DND-41 (cell line): Measurements from ENCODE around the gene SPESP1.

ENCODE experiments used
- ATAC-seq: fragments of 200-7000 bp; cut with Tn5 transposase; 3 replicates; pipeline ENCODE4 v1.9.1; 2021; ENCODE audit warnings: low read depth; ENCODE audit not compliant: insufficient read depth
- DNase-seq: peaks from one replicate; pipeline ENCODE4 v3.0.0-alpha.2; 2020
- H2AFZ ChIP-seq: 2 replicates; pipeline ENCODE4 v1.6.0; 2012; ENCODE audit warnings: low read depth, low read length
- H3K27ac ChIP-seq: 2 replicates; pipeline ENCODE4 v1.5.1; 2012; ENCODE audit warnings: low read length, inconsistent platforms
- H3K27me3 ChIP-seq: fragments of 200-600 bp; sonication (generic); 2 replicates; pipeline ENCODE4 v1.6.0; 2012; ENCODE audit warnings: low read length, mild to moderate bottlenecking, inconsistent platforms; ENCODE audit not compliant: insufficient read depth, poor library complexity
- H3K36me3 ChIP-seq: 2 replicates; pipeline ENCODE4 v1.5.1; 2012; ENCODE audit warnings: low read length, inconsistent platforms; ENCODE audit not compliant: insufficient read depth
- H3K4me1 ChIP-seq: 2 replicates; pipeline ENCODE4 v1.5.1; 2012; ENCODE audit warnings: mild to moderate bottlenecking, low read length; ENCODE audit not compliant: insufficient read depth
- H3K4me2 ChIP-seq: 2 replicates; pipeline ENCODE4 v1.6.0; 2012; ENCODE audit warnings: mild to moderate bottlenecking, moderate library complexity, low read length, inconsistent platforms; ENCODE audit not compliant: insufficient read depth
- H3K4me3 ChIP-seq, 2 experiments: fragments of 200-600 bp in 1 of 2; shearing (Covaris generic) in 1 of 2; 2 replicates each; pipeline ENCODE4 v1.5.1; 2012 to 2016; ENCODE audit warnings: inconsistent platforms in 2 of 2, low read length in 2 of 2, mild to moderate bottlenecking in 2 of 2, low read depth in 1 of 2, moderate library complexity in 1 of 2
- H3K79me2 ChIP-seq: 2 replicates; pipeline ENCODE4 v1.6.0; 2012; ENCODE audit warnings: low read length, inconsistent platforms; ENCODE audit not compliant: insufficient read depth
- H3K9ac ChIP-seq: 2 replicates; pipeline ENCODE4 v1.6.0; 2012; ENCODE audit warnings: low read depth, mild to moderate bottlenecking, inconsistent platforms, low read length, moderate library complexity
- H3K9me3 ChIP-seq: 2 replicates; pipeline ENCODE4 v1.5.1; 2012; ENCODE audit warnings: low read length, moderate library complexity, mild to moderate bottlenecking, inconsistent platforms; ENCODE audit not compliant: insufficient read depth, severe bottlenecking
- H4K20me1 ChIP-seq: 2 replicates; pipeline ENCODE4 v1.6.0; 2012; ENCODE audit warnings: low read length; ENCODE audit not compliant: insufficient read depth
- EZH2 ChIP-seq: IDR thresholded peaks from 3 replicates; pipeline ENCODE4 v1.6.1; 2012; ENCODE audit warnings: borderline replicate concordance, low read depth, mild to moderate bottlenecking, moderate library complexity, low read length, inconsistent platforms; ENCODE audit not compliant: severe bottlenecking
- TF ChIP-seq, protein P1 (sequence below): IDR thresholded peaks from 2 replicates; pipeline ENCODE4 v1.5.1; 2012; ENCODE audit warnings: borderline replicate concordance, low read length, moderate library complexity, mild to moderate bottlenecking; ENCODE audit not compliant: poor library complexity, severe bottlenecking; ENCODE audit errors: extremely low read depth

Gene SPESP1

DNA sequence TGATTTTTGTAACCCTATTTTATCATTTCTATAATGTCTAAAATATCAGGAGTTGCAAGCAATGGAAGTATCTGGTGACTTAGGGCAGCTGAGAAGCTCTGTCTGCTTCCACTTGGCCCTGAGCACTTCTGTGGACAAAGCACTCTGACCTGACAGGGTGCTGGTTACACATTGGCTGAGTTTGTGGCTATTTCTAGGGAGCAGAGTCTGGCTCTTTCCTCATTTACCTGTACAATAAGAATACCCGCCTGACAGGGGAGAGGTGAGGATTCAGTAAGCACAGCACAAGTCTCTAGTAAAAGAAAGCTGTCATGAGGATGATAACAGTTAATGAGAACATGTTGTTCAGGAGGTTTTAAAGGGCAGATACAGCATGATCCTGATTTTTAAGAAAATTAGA, 33.3 kb upstream of the SPESP1 start:
- Histone ChIP-seq H3K4me1 (no peaks in the 10 kb centered on the region), H3K36me3 (no peaks in the 10 kb centered on the region), H2AFZ (no peak overlapping the region), H3K9ac (no peak overlapping the region), H4K20me1 (no peaks in the 10 kb centered on the region), H3K4me3 (no peak overlapping the region), H3K4me2 (no peak overlapping the region), H3K9me3 (no peaks in the 10 kb centered on the region), H3K27ac (no peak overlapping the region), H3K27me3 (no peaks in the 10 kb centered on the region), H3K79me2 (no peaks in the 10 kb centered on the region)
- no peak for TF ChIP-seq EZH2
- TF ChIP-seq, protein P1, sequence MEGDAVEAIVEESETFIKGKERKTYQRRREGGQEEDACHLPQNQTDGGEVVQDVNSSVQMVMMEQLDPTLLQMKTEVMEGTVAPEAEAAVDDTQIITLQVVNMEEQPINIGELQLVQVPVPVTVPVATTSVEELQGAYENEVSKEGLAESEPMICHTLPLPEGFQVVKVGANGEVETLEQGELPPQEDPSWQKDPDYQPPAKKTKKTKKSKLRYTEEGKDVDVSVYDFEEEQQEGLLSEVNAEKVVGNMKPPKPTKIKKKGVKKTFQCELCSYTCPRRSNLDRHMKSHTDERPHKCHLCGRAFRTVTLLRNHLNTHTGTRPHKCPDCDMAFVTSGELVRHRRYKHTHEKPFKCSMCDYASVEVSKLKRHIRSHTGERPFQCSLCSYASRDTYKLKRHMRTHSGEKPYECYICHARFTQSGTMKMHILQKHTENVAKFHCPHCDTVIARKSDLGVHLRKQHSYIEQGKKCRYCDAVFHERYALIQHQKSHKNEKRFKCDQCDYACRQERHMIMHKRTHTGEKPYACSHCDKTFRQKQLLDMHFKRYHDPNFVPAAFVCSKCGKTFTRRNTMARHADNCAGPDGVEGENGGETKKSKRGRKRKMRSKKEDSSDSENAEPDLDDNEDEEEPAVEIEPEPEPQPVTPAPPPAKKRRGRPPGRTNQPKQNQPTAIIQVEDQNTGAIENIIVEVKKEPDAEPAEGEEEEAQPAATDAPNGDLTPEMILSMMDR: no peak
- DNase-seq (no peak), ATAC-seq (no peak)

DNA sequence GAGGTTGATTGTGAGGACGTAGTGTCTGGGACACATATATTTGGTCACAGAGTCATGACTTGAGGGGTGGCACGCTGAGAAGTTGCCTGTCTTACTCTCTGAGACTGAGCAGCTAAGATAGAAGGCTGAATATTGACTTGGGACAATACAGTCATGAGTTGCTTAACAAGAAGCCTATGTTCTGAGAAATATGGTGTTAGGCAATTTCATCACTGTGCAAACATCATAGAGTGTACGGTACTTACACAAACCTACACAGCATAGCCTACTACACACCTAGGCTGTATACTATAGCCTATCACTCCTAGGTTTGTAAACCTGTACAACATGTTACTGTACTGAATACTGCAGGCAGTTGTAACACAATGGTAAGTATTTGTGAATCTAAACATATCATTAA, 30.3 kb upstream of the SPESP1 start:
- no peak overlapping the region for H3K4me3 ChIP-seq
- ATAC-seq: no peak
- TF ChIP-seq, protein P1: no peak

DNA sequence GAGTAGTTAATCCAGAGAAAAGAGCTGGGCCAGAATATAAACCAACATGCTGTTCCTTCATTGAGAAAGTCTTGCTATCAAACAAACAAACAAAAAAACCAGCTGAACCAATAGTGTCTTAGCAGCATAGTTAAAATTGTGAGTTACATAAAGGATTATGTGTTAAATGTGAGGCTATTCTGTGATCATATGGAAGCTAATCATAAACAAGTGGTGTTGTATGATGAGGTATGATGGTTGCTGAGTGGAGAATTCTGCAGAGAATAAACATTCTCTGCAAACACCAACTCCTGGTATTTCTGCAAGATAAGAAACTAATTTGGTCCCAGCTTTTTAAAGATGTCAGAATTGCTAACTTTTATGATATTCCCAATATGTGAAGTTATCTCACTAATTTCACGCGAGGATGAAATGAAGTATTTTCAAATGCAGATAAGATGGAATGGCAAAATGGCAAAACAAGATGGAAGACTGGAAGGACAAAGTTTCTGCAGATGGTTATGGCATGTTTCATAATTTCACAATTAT, 22.9 kb upstream of the SPESP1 start:
- Histone ChIP-seq H3K4me2 (no peak overlapping the region), H3K9ac (no peak overlapping the region), H3K4me3 (no peak overlapping the region), H4K20me1 (no peaks in the 10 kb centered on the region), H3K9me3 (no peaks in the 10 kb centered on the region), H2AFZ (no peak overlapping the region), H3K4me1 (no peaks in the 10 kb centered on the region), H3K36me3 (no peaks in the 10 kb centered on the region), H3K79me2 (no peaks in the 10 kb centered on the region), H3K27ac (no peak overlapping the region), H3K27me3 (peaks cover 10% of the 10 kb centered on the region)
- DNase-seq: no peak
- ATAC-seq: no peak
- TF ChIP-seq EZH2: no peak
- TF ChIP-seq, protein P1: no peak

More for the DNA sequence above, 30.3 kb upstream of the SPESP1 start:
- Histone ChIP-seq H3K36me3 (no peaks in the 10 kb centered on the region), H2AFZ (no peak overlapping the region), H3K4me1 (no peaks in the 10 kb centered on the region), H3K9ac (no peak overlapping the region), H3K9me3 (no peaks in the 10 kb centered on the region), H4K20me1 (no peaks in the 10 kb centered on the region), H3K4me2 (no peak overlapping the region), H3K79me2 (no peaks in the 10 kb centered on the region), H3K27ac (no peak overlapping the region), H3K27me3 (no peaks in the 10 kb centered on the region)
- no peak for DNase-seq

DNA sequence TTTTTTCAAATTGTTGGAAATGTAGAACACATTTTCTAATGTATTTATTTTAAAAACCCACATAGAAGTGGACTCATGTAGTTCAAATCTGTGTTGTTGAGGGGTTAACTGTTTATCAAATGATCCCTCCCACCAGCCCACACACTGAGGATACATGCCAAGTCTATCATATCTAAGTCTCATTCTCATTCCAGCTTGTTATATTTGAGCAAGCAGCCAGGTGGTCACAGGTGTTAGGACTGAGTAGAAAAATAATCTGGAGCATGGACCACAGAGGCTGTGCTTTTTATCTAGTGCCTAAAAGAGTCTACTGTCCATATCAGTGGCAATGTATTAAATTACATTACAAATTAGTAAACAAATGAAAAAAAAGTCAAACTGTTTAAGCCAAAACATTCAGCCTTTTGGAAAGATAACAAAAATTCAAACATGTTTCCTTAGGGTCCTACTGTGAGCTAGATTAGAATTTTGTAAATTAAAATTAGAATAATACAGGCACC, 20.7 kb upstream of the SPESP1 start:
- Histone ChIP-seq H3K4me1 (no peaks in the 10 kb centered on the region), H4K20me1 (no peaks in the 10 kb centered on the region), H3K4me2 (no peak overlapping the region)

More for the DNA sequence above, 20.7 kb upstream of the SPESP1 start:
- no peak overlapping the region for H3K9ac ChIP-seq
- H3K9me3 ChIP-seq: no peaks in the 10 kb centered on the region
- no peaks in the 10 kb centered on the region for H3K79me2 ChIP-seq
- no peak overlapping the region for H3K27ac ChIP-seq
- H2AFZ ChIP-seq: no peak overlapping the region
- DNase-seq: no peak
- H3K4me3 ChIP-seq: no peak overlapping the region
- no peak for TF ChIP-seq EZH2
- TF ChIP-seq, protein P1: no peak
- no peaks in the 10 kb centered on the region for H3K36me3 ChIP-seq
- no peak for ATAC-seq
- H3K27me3 ChIP-seq: peaks cover 10% of the 10 kb centered on the region
